DMS153 treated with DMSO at 0.1 percent for 48 hours (cell line): ENCODE results near the gene STAG3.
"Not testable (repeated sequence)": the region's sequence is repeated elsewhere in the genome, so short reads cannot be mapped to it uniquely, and the experiment has no call there.

Source experiments
- DNase-seq: peaks from one replicate; lab custom pipeline; 2025; ENCODE audit not compliant: unreplicated experiment; lab: John Stamatoyannopoulos, UW

Gene STAG3

GRCh38 chr7:100177045-100178001 is at the start of gene STAG3, which contains the start of gene GPC2:
STAG3 (plus strand) TSS chr7:100177918; CDS start chr7:100180557, 2,639 bp downstream.
GPC2 (minus strand) TSS chr7:100177381; CDS start chr7:100177199, 182 bp downstream.
- DNase-seq, result peak; percentile 95

GRCh38 chr7:100128637-100128963 is 49.1 kb upstream of the STAG3 start:
- DNase-seq, result no peak

GRCh38 chr7:100130220-100130607 is 47.5 kb upstream of the STAG3 start:
- not testable (repeated sequence) for DNase-seq

GRCh38 chr7:100130608-100131453 is 46.9 kb upstream of the STAG3 start:
- DNase-seq, result peak; percentile 52

GRCh38 chr7:100132126-100132525 is 45.6 kb upstream of the STAG3 start:
- DNase-seq, result no peak

- DNase-seq, result peak; percentile 47
These were observed 45.0 kb upstream of the STAG3 start for GRCh38 chr7:100132697-100133151.

- no peak for DNase-seq
These were observed 39.6 kb upstream of the STAG3 start for GRCh38 chr7:100137851-100138760.

- DNase-seq, result no peak
These were observed 36.2 kb upstream of the STAG3 start for GRCh38 chr7:100141555-100141949.

GRCh38 chr7:100142461-100142860 is 35.3 kb upstream of the STAG3 start:
- DNase-seq, result no peak

- DNase-seq, result not testable (repeated sequence)
These were observed 31.4 kb upstream of the STAG3 start for GRCh38 chr7:100146350-100146749.

- no peak for DNase-seq
These were observed 30.4 kb upstream of the STAG3 start for GRCh38 chr7:100147278-100147677.

- no peak for DNase-seq
These were observed 29.5 kb upstream of the STAG3 start for GRCh38 chr7:100148225-100148558.

GRCh38 chr7:100148559-100149328 is 29.0 kb upstream of the STAG3 start, which contains the start of gene LAMTOR4:
LAMTOR4 (plus strand) TSS chr7:100148918; CDS start chr7:100148973, 55 bp downstream.
- peak; percentile 98 for DNase-seq

- no peak for DNase-seq
These were observed 25.3 kb upstream of the STAG3 start for GRCh38 chr7:100152404-100152803.

GRCh38 chr7:100152937-100153666 is 24.6 kb upstream of the STAG3 start:
- no peak for DNase-seq

- DNase-seq, result no peak
These were observed 23.8 kb upstream of the STAG3 start for GRCh38 chr7:100153708-100154535.

- no peak for DNase-seq
These were observed 22.8 kb upstream of the STAG3 start for GRCh38 chr7:100154651-100155491.
